NB4 (cell line): ENCODE data around the gene B4GALT4.

Experiments used
- CTCF ChIP-seq: IDR thresholded peaks from one replicate; pipeline ENCODE4 v1.5.1; 2012; ENCODE audit warnings: low read depth, low read length
- POLR2A ChIP-seq: IDR thresholded peaks from 2 replicates; pipeline ENCODE4 v1.6.1; 2011; ENCODE audit warnings: mild to moderate bottlenecking; ENCODE audit not compliant: insufficient read length; ENCODE audit errors: extremely low read depth

- TF ChIP-seq POLR2A (no peak), CTCF (no peak)
These were observed 15.6 kb downstream of the B4GALT4 start for GRCh38 chr3:119225121-119225520.
